T-helper 17 cell (primary cell): Measurements from ENCODE around the gene TMEM60. TPM values are rescaled to one million over a fixed set of nuclear protein-coding genes. Genes with fewer than 3 reads are reported as not detected.
"Not testable (repeated sequence)": the region's sequence is repeated elsewhere in the genome, so short reads cannot be mapped to it uniquely, and the experiment has no call there.

Experiments
- ATAC-seq: fragments of 150-1000 bp; cut with Tn5 transposase; 2 replicates; pipeline ENCODE4 v1.10.0; 2021; ENCODE audit warnings: mild to moderate bottlenecking, moderate library complexity
- DNase-seq, 3 donors: peaks; one replicate each; pipeline versions ENCODE4 v3.0.0 to v3.0.0-alpha.2; 2020 to 2021
- H3K9me3 ChIP-seq: one replicate; pipeline ENCODE4 v1.7.0; 2013; ENCODE audit warnings: low read length, mild to moderate bottlenecking; ENCODE audit not compliant: control insufficient read depth, poor library complexity, severe bottlenecking
- H3K27ac Mint-ChIP-seq: one replicate; pipeline ENCODE4 v1.8.0; 2022; ENCODE audit warnings: mild to moderate bottlenecking, moderate library complexity, mixed read lengths
- H3K27me3 Mint-ChIP-seq: one replicate; pipeline ENCODE4 v1.8.0; 2022; ENCODE audit warnings: mixed read lengths
- H3K36me3 Mint-ChIP-seq: one replicate; pipeline ENCODE4 v1.8.0; 2022; ENCODE audit warnings: low read depth, mixed read lengths
- H3K4me1 Mint-ChIP-seq: one replicate; pipeline ENCODE4 v1.8.0; 2022; ENCODE audit warnings: mild to moderate bottlenecking, mixed read lengths
- H3K4me3 Mint-ChIP-seq: one replicate; pipeline ENCODE4 v1.8.0; 2022; ENCODE audit warnings: mild to moderate bottlenecking, moderate library complexity, mixed read lengths
- total RNA-seq, 4 donors: library from RNA in 2 of 4; stranded (reverse) in 2 of 4; gene quantifications; one replicate each; pipeline ENCODE4 v1.2.3 and lab custom pipeline; 2022 to 2026

The TMEM60 gene
- total RNA-seq, 2 donors from 2014 or later, result 5.0 to 6.3 TPM

DNA sequence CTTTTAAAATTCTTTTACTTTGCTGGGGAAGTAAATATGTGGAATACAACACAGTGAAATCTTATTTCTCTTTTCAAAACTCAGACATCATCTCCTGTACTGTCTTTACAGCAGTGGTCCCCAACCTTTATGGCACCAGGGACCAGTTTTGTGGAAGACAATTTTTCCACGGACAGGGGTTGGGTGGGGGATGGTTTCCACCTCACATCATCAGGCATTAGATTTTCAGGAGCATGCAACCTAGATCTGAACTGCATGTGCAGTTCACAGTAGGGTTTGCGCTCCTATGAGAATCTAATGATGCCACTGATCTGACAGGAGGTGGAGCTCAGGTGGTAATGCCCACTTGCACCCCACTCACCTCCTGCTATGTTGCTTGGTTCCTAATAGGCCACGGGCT, 12.2 kb downstream of the TMEM60 start:
- Mint-ChIP-seq H3K4me1 (no peaks in the 10 kb centered on the region), H3K36me3 (peaks cover 3% of the 10 kb centered on the region), H3K27me3 (no peaks in the 10 kb centered on the region), H3K4me3 (no peak overlapping the region), H3K27ac (peak overlapping the region; percentile 6)
- ATAC-seq, result no peak
- no peak for DNase-seq
- no peaks in the 10 kb centered on the region for H3K9me3 ChIP-seq

DNA sequence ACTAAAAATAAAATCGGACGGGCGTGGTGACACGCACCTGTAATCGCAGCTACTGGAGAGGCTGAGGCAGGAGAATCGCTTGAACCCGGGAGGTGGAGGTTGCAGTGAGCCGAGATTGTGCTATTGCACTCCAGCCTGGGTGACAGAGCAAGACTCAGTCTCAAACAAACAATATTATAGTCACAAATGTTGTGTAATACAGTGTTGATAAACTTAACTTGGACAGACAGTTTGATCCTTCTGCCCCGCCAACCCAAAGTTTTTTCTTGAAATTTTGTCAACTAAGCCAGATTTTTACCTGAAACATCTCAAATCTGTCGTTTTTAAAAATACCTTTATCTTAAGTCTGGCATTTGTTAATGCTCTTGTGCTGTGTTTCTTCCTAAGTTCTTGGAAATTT, 13.8 kb downstream of the TMEM60 start:
- H3K27me3 Mint-ChIP-seq, H3K4me1 Mint-ChIP-seq, H3K9me3 ChIP-seq, H3K36me3 Mint-ChIP-seq, H3K4me3 Mint-ChIP-seq, ATAC-seq, H3K27ac Mint-ChIP-seq, DNase-seq: not testable (repeated sequence)

DNA sequence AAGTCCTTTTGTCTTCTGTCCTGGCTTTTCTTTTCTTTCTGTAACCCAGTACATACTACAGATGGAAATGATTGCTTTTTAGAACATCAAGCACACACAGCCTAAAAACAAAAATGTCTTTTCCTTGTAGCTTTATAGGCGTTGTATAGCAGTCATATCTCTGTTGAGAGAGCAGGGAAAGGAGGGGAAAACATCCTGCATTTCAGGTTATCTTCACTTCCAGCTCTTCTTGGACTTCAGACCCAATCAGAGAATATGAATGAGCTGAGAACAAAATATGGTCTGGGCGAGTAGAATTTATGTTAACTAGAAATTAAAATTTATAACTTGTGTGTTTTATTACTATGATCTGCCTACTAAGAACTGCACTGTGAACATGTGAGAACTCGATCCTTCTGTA, 14.7 kb downstream of the TMEM60 start:
- H3K4me3 Mint-ChIP-seq, result no peak overlapping the region
- no peaks in the 10 kb centered on the region for H3K4me1 Mint-ChIP-seq
- ATAC-seq, result no peak
- H3K9me3 ChIP-seq, result no peaks in the 10 kb centered on the region
- DNase-seq, result no peak
- H3K27ac Mint-ChIP-seq, result no peak overlapping the region
- H3K36me3 Mint-ChIP-seq, result peaks cover 3% of the 10 kb centered on the region
- no peaks in the 10 kb centered on the region for H3K27me3 Mint-ChIP-seq

DNA sequence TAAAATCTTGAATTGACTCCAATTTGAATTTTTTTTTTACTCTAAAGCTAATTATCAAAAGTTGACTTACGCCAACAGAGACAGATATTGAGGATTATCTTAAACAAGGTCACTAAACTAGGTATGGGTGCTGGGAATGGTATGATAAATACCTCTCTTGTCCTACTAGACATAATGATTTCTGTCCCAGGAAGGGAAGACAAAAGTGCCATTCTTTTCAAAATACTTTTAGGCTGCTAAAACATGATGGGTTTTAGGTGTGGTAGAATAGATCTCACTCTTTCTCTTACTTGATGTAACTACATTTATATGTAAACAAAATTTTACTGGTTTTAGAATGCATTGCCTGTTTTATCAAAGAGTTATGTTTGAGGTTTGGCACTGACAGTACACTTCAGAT, 15.1 kb downstream of the TMEM60 start:
- Mint-ChIP-seq H3K4me3 (no peak overlapping the region), H3K36me3 (peaks cover 3% of the 10 kb centered on the region), H3K27ac (no peak overlapping the region), H3K4me1 (no peaks in the 10 kb centered on the region), H3K27me3 (no peaks in the 10 kb centered on the region)
- no peaks in the 10 kb centered on the region for H3K9me3 ChIP-seq
- no peak for ATAC-seq
- no peak for DNase-seq

DNA sequence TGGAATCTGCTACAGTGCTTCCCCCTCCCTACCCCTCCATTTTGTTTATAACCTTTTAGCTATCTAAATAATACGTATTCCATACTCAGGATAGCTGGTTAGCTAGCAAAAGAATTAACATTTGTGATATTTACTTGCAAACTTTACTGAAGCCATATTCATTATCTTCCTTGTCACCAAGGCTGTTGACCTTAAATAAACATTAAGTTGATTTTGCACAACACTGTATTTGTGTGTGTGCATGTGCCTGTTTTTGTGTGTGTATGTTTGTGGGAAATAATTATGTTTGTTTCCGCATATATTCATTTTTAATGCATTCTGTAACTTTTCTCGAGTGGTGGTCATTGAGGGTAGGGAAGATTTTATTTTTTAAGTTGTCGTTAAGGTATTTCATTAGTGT, 15.9 kb downstream of the TMEM60 start:
- H3K4me3 Mint-ChIP-seq, result no peak overlapping the region
- no peaks in the 10 kb centered on the region for H3K4me1 Mint-ChIP-seq
- no peaks in the 10 kb centered on the region for H3K27me3 Mint-ChIP-seq
- H3K9me3 ChIP-seq, result no peaks in the 10 kb centered on the region
- ATAC-seq (no peak), DNase-seq (no peak)
- peaks cover 3% of the 10 kb centered on the region for H3K36me3 Mint-ChIP-seq
- no peak overlapping the region for H3K27ac Mint-ChIP-seq

DNA sequence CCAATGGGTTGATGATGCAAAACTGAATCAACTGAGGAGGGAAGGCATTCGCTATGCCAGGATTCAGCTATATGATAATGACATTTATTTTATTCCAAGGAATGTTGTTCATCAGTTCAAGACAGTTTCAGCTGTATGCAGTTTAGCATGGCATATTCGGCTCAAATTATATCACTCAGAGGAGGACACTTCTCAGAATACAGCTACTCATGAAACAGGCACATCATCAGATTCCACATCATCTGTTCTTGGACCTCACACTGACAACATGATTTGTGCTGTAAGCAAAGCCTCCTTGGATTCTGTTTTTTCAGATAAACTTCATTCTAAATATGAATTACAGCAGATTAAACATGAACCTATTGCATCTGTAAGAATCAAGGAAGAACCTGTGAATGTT, 19.7 kb downstream of the TMEM60 start:
- no peaks in the 10 kb centered on the region for H3K9me3 ChIP-seq
- ATAC-seq (no peak), DNase-seq (no peak)
- H3K27me3 Mint-ChIP-seq, result no peaks in the 10 kb centered on the region
- no peak overlapping the region for H3K27ac Mint-ChIP-seq
- H3K4me3 Mint-ChIP-seq, result no peak overlapping the region
- H3K4me1 Mint-ChIP-seq, result peaks cover 2% of the 10 kb centered on the region
- H3K36me3 Mint-ChIP-seq, result peaks cover 2% of the 10 kb centered on the region

DNA sequence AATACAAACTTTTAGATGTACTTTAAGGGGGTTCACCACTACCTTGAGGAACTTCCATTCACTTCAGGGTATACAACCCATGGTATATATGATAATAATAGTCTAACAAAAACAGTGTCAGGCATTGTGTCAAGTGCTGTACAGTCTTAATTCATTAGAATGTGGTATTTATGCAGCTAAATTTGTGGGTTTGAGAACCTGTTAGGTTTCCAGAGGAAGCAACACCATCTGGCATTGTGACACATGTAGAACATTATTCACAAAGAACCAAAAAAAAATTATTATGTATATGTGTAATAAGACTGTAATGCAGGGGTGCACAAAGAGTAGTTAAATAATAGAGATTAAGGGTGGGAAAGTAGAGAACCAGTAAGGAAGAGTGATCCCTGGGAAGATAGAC, 26.3 kb downstream of the TMEM60 start:
- Mint-ChIP-seq H3K27ac (peak overlapping the region; percentile 29), H3K27me3 (no peaks in the 10 kb centered on the region), H3K4me3 (no peak overlapping the region), H3K4me1 (peaks cover 12% of the 10 kb centered on the region), H3K36me3 (peaks cover 6% of the 10 kb centered on the region)
- ATAC-seq, result no peak
- H3K9me3 ChIP-seq, result no peaks in the 10 kb centered on the region
- no peak for DNase-seq

DNA sequence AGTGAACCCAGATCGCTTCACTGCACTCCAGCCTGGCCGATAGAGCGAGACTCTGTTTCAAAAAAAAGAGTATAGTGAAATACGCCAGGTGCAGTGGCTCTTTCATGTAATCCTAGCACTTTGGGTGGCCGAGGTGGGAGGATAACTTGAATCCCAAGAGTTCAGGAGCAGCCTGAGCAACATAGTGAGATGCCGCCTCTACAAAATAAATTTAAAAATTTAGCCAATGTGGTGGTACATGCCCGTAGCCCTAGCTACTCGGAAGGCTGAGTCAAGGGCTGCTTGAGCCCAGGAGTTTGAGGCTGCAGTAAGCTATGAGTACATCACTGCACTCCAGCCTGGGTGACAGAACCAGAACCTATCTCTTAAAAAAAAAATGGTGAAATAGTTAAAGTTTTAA, 27.9 kb downstream of the TMEM60 start:
- no peaks in the 10 kb centered on the region for H3K27me3 Mint-ChIP-seq
- H3K4me3 Mint-ChIP-seq, result no peak overlapping the region
- H3K27ac Mint-ChIP-seq, result peak overlapping the region; percentile 27
- no peak for ATAC-seq
- H3K4me1 Mint-ChIP-seq, result peaks cover 15% of the 10 kb centered on the region
- DNase-seq, result no peak
- H3K9me3 ChIP-seq, result no peaks in the 10 kb centered on the region
- H3K36me3 Mint-ChIP-seq, result peaks cover 4% of the 10 kb centered on the region

DNA sequence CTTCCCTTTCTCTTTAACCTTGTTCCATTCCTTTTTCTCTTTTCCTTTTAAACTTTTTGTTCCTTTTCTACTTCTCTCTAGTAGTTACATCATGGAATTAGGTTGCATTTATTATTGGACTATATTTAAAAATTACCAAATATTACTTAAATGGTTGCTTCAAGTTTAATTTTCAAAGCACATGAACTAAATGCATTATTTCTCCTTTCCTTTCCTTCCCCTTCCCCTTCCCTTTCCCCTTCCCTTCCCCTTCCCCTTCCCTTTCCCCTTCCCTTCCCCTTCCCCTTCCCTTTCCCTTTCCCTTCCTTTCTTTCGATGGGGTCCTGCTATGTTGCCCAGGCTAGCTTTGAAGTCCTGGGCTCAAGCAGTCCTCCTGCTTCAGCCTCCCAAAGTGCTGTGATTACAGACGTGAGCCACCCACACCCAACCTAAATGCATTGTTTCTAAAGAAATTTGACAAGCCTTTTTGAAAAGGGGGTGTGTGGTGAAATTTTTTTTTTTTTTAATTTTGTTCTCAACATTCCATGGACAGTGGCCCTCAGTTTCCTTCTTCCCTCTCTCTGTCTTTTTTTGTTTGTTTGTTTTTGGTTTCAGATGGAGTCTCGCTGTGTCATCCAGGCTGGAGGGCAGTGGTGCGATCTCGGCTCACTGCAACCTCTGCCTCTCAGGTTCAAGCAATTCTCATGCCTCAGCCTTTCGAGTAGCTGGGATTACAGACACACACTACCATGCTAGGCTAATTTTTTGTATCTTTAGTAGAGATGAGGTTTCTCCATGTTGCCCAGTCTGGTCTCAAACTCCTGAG, 31.2 kb downstream of the TMEM60 start:
- no peaks in the 10 kb centered on the region for H3K9me3 ChIP-seq
- DNase-seq (no peak), ATAC-seq (no peak)
- Mint-ChIP-seq H3K4me1 (peaks cover 23% of the 10 kb centered on the region), H3K27me3 (no peaks in the 10 kb centered on the region), H3K4me3 (no peak overlapping the region), H3K36me3 (peaks cover 4% of the 10 kb centered on the region), H3K27ac (peak overlapping the region; percentile 77)

DNA sequence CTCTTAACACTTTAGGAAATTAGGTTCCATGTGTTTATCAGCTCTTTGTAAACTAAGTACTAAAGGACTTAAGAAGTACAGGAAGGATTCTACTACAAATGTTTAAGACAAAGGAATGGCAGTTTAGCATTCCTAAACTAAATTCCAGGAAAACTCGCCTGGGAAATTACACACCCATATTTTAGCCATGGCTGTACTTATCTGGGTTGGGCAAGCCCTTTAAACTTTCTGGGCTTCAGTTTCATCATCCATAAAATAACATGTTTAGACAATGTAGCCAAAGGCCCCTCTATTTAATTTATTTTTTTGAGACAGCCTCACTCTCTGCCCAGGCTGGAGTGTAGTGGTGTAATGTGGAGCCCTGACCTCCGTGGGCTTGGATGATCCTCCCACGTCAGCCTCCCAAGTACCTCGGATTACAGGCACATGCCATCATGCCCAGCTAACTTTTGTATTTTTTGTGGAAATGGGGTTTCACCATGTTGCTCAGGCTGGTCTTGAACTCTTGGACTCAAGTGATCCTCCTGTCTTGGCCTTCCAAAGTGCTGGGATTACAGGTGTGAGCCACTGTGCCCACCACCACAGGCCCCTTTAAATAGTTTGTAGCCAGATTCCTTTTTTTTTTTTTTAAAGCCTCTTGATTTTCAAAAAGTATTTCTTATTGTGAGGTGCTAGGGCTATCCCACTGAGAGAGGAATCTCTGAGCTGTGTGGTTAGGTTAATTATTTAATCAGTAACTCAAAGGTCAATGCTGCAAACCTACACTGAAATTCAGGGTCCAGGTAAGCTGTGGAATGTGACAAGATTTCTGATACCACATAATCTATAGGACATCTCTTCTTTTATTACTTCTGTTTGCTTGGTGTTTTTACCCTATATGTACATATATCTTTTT, 32.1 kb downstream of the TMEM60 start:
- Mint-ChIP-seq H3K4me3 (no peak overlapping the region), H3K36me3 (peaks cover 4% of the 10 kb centered on the region)

DNA sequence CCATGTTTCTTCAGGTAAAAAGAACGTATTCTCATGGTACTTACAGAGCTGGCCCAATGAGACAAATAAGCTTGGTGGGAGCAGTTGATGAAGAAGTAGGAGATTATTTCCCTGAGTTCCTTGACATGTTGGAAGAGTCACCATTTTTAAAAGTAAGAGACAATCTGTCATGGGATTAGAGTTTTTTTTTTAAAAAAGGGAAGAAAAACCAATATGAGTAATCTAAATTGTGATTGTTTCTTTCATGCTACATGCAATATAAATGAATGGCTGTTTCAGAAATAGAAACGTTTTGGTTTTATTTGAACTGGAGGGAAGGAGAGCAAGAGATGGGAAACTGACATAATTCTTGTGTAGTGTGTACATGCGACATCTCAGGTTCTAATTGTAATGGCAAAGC, 32.8 kb downstream of the TMEM60 start:
- ATAC-seq, result no peak
- peaks cover 2% of the 10 kb centered on the region for H3K36me3 Mint-ChIP-seq
- no peaks in the 10 kb centered on the region for H3K9me3 ChIP-seq
- peak overlapping the region; percentile 27 for H3K27ac Mint-ChIP-seq
- no peak for DNase-seq
- no peaks in the 10 kb centered on the region for H3K27me3 Mint-ChIP-seq
- H3K4me3 Mint-ChIP-seq, result no peak overlapping the region
- H3K4me1 Mint-ChIP-seq, result peaks cover 24% of the 10 kb centered on the region

More for the DNA sequence above, 32.1 kb downstream of the TMEM60 start:
- no peak for ATAC-seq
- H3K9me3 ChIP-seq, result no peaks in the 10 kb centered on the region
- DNase-seq, result no peak
- peak overlapping the region; percentile 77 for H3K27ac Mint-ChIP-seq
- no peaks in the 10 kb centered on the region for H3K27me3 Mint-ChIP-seq
- peaks cover 25% of the 10 kb centered on the region for H3K4me1 Mint-ChIP-seq

DNA sequence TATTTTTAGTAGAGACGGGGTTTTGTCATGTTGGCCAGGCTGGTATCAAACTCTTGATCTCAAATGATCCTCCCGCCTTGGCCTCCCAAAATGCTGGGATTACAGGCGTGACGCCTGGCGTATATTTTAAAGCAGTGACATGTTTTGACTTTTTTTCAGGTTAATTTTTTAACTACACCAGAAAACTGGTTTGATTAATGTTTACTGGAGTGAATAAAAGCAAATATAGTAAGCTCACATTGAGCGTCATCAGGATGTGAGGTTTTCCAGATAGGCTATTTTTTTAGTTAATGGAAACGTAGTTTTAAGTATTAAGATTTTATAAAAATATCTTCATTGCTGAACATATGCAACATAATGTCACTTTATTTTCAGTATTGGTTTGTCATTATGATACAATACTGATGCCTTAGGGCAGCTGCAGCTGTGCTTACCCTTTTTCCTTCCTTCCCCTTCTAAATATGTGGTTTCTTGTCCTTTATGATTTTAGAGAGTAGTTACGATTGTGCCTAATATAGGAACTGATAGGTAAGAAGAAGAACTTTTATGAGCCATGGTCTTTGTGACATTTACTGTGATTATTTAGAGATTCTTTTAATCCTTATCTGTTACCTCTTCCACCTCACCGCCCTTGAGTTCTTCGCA, 37.3 kb downstream of the TMEM60 start:
- no peak overlapping the region for H3K4me3 Mint-ChIP-seq
- H3K36me3 Mint-ChIP-seq, result no peaks in the 10 kb centered on the region
- peaks cover 28% of the 10 kb centered on the region for H3K4me1 Mint-ChIP-seq
- no peak overlapping the region for H3K27ac Mint-ChIP-seq
- no peak for DNase-seq
- no peaks in the 10 kb centered on the region for H3K9me3 ChIP-seq
- no peak for ATAC-seq
- H3K27me3 Mint-ChIP-seq, result no peaks in the 10 kb centered on the region

DNA sequence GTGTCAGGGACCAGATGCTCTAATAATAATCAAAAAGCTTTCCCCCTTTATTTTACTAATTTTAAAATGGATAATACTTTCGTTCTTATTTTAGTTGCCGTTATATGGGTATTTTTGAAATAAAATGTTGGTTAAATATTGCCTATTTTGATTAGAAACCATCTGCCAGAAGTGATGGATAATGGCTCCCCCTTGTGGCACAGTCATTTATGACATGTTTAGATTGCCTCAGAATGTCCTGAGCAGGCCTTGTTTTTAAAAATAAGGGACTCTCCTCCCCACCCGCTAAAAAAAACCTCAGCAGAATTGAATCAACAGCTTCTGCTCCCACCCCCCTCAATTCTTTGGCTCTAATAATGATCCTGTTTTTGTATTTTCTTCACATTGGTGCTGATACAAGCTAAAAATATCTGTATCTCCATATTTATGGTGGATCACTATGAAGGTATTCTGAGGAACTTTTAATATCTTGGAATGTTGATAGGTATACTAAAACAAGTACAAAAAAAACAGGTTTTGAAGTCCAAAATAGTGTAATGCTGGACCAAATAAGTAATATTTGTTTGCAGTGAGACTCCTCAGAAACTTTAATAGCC, 38.8 kb downstream of the TMEM60 start:
- H3K4me1 Mint-ChIP-seq, result peaks cover 24% of the 10 kb centered on the region
- H3K27me3 Mint-ChIP-seq, result no peaks in the 10 kb centered on the region
- H3K27ac Mint-ChIP-seq, result peak overlapping the region; percentile 8
- H3K9me3 ChIP-seq, result no peaks in the 10 kb centered on the region
- no peak overlapping the region for H3K4me3 Mint-ChIP-seq
- DNase-seq (peak; percentile 31 to 69 (median 36)), ATAC-seq (peak; percentile 89)
- H3K36me3 Mint-ChIP-seq, result no peaks in the 10 kb centered on the region
